K562 (cell line): ENCODE data around the gene TP73. TPM values are rescaled to one million over a fixed set of nuclear protein-coding genes. Genes with fewer than 3 reads are reported as not detected.
A peak's percentile ranks its signal among the peaks of the same experiment; 100 is the strongest.

ENCODE experiments used
- ARID3B ChIP-seq: fragments of 250-450 bp; sonication (Bioruptor Pico); IDR thresholded peaks from 2 replicates; pipeline ENCODE4 v1.4.0; 2020; ENCODE audit warnings: borderline replicate concordance
- BCOR ChIP-seq: fragments of 450-650 bp; IDR thresholded peaks from 2 replicates; pipeline ENCODE4 v1.6.1; 2016
- CBX1 ChIP-seq: sonication (generic); IDR thresholded peaks from 2 replicates; pipeline ENCODE4 v1.6.1; 2016; ENCODE audit warnings: antibody characterized with exemption, low read depth, mild to moderate bottlenecking
- CCAR2 ChIP-seq: fragments of 200-400 bp; formaldehyde crosslinking; IDR thresholded peaks from 2 replicates; pipeline ENCODE4 v1.6.1; 2017; ENCODE audit warnings: mild to moderate bottlenecking, low read depth, low read length
- CHD2 ChIP-seq: IDR thresholded peaks from 2 replicates; pipeline ENCODE4 v1.6.1; 2011; ENCODE audit warnings: low read depth, low read length
- HBP1 ChIP-seq: fragments of 450-650 bp; formaldehyde crosslinking; IDR thresholded peaks from 2 replicates; pipeline ENCODE4 v1.4.0; 2022; ENCODE audit warnings: missing genetic modification characterization
- JUNB ChIP-seq: fragments of 450-650 bp; formaldehyde crosslinking; conservative IDR thresholded peaks from 2 replicates; pipeline ENCODE4 v1.4.0; 2020; ENCODE audit warnings: mild to moderate bottlenecking
- MEF2A ChIP-seq: IDR thresholded peaks from 2 replicates; pipeline ENCODE4 v1.6.1; 2011; ENCODE audit warnings: low read depth, mild to moderate bottlenecking, low read length, moderate library complexity; ENCODE audit not compliant: control insufficient read depth
- NELFE ChIP-seq: IDR thresholded peaks from 2 replicates; pipeline ENCODE4 v1.6.1; 2011; ENCODE audit warnings: mild to moderate bottlenecking; ENCODE audit not compliant: insufficient read depth, insufficient read length
- POU5F1 ChIP-seq: fragments of 150-350 bp; IDR thresholded peaks from 2 replicates; pipeline ENCODE4 v1.6.1; 2014; ENCODE audit warnings: borderline replicate concordance, low read length, low read depth, mild to moderate bottlenecking; ENCODE audit not compliant: partially characterized antibody
- RBM39 ChIP-seq: fragments of 200-400 bp; formaldehyde crosslinking; optimal IDR thresholded peaks from 2 replicates; pipeline ENCODE3; 2018; ENCODE audit warnings: low read depth, low read length
- RERE ChIP-seq: sonication (generic); formaldehyde crosslinking; IDR thresholded peaks from 2 replicates; pipeline ENCODE4 v1.8.0; 2023; ENCODE audit warnings: missing genetic modification reagents, mild to moderate bottlenecking, borderline replicate concordance
- SMARCB1 ChIP-seq: IDR thresholded peaks from 2 replicates; pipeline ENCODE4 v1.6.1; 2011; ENCODE audit warnings: improper control_type of control experiment, low read depth; ENCODE audit not compliant: insufficient read length
- TBL1XR1 ChIP-seq, 2 experiments: IDR thresholded peaks; 2 replicates each; pipeline ENCODE4 v1.6.1; 2012; ENCODE audit warnings: improper control_type of control experiment in 2 of 2, low read length in 2 of 2, mild to moderate bottlenecking in 1 of 2
- TEAD1 ChIP-seq, 2 experiments: fragments of 450-650 bp in 1 of 2; sonication (generic) in 1 of 2; formaldehyde crosslinking; IDR thresholded peaks; 2 replicates each; pipeline versions ENCODE4 v1.4.0 to v1.8.0; 2020 to 2022; ENCODE audit warnings: mild to moderate bottlenecking in 2 of 2, missing genetic modification reagents in 1 of 2
- TRIM28 ChIP-seq: fragments of 450-650 bp; IDR thresholded peaks from 2 replicates; pipeline ENCODE4 v1.6.1; 2017
- ZBTB33 ChIP-seq: sonication (generic); formaldehyde crosslinking; IDR thresholded peaks from 2 replicates; pipeline ENCODE4 v1.8.1; 2023; ENCODE audit warnings: mild to moderate bottlenecking, missing genetic modification reagents
- ZNF57 ChIP-seq: fragments of 450-650 bp; formaldehyde crosslinking; IDR thresholded peaks from 2 replicates; pipeline ENCODE4 v1.4.0; 2020; ENCODE audit warnings: mild to moderate bottlenecking, moderate library complexity
- polyA plus RNA-seq, 8 experiments: library from polyadenylated mRNA; depleted of rRNA in 4 of 8; stranded (reverse) in 5 of 8; unstranded in 3 of 8; fragments of >200 nt; fragmentation: Nextera tagmentation in 2 of 8; fragmentation: Illumina TruSeq in 1 of 8; extraction: Ambion mirVana in 2 of 8; extraction: Trizol in 1 of 8; gene quantifications; 2 replicates each; pipeline versions ENCODE4 v1.2.1 to v1.2.3, GENCODE V29; 2011 to 2014; ENCODE audit warnings: inconsistent platforms in 1 of 8, missing spikeins in 1 of 8
- total RNA-seq, 7 experiments: library from RNA; depleted of rRNA in 6 of 7; stranded (reverse); fragments of >200 nt in 6 of 7; fragmentation: Illumina TruSeq in 2 of 7; extraction: Trizol in 2 of 7; gene quantifications; 2 replicates each; pipeline versions ENCODE4 v1.2.1 to v1.2.3, GENCODE V29; 2011 to 2021; ENCODE audit warnings: low replicate concordance in 1 of 7

TP73 gene
- total and polyA plus RNA-seq, 9 of the 15 experiments (the other 6 are each of a cell fraction or from before 2014, with no cell fraction given) = 0.07 to 1.6 (median 0.40) TPM; not detected in 2

- TF ChIP-seq RERE (CRISPR knock-in tag) (no peak), BCOR (peak; percentile 48), RBM39 (no peak), HBP1 (no peak), JUNB (CRISPR knock-in tag) (no peak), CCAR2 (no peak), CBX1 (no peak), MEF2A (no peak), ZBTB33 (no peak), SMARCB1 (no peak), TEAD1 (CRISPR knock-in tag; IDR thresholded peaks at IDR 0.05) (peak in 1 of 2 experiments; percentile 45; a peak in 1 of 4 replicates), ZNF57 (CRISPR knock-in tag) (no peak), NELFE (no peak), CHD2 (no peak), TBL1XR1 (IDR thresholded peaks at IDR 0.05; ENCODE audit: low read length in 2 of 2) (no peak), TRIM28 (no peak), POU5F1 (no peak), ARID3B (CRISPR knock-in tag) (no peak)
These were observed 27.0 kb upstream of the TP73 start (continued) for GRCh38 chr1:3625151-3625907.
